HL-60 (cell line): ENCODE measurements around the gene RPSA.

ENCODE experiments used
- TF ChIP-seq, protein P1 (sequence below): IDR thresholded peaks from one replicate; pipeline ENCODE4 v1.5.1; 2011; ENCODE audit warnings: low read length, control low read depth, inconsistent platforms; ENCODE audit not compliant: insufficient read depth
- TF ChIP-seq, protein P2 (sequence below): IDR thresholded peaks from 2 replicates; pipeline ENCODE4 v1.6.1; 2012; ENCODE audit warnings: low read depth; ENCODE audit not compliant: insufficient replicate concordance

DNA sequence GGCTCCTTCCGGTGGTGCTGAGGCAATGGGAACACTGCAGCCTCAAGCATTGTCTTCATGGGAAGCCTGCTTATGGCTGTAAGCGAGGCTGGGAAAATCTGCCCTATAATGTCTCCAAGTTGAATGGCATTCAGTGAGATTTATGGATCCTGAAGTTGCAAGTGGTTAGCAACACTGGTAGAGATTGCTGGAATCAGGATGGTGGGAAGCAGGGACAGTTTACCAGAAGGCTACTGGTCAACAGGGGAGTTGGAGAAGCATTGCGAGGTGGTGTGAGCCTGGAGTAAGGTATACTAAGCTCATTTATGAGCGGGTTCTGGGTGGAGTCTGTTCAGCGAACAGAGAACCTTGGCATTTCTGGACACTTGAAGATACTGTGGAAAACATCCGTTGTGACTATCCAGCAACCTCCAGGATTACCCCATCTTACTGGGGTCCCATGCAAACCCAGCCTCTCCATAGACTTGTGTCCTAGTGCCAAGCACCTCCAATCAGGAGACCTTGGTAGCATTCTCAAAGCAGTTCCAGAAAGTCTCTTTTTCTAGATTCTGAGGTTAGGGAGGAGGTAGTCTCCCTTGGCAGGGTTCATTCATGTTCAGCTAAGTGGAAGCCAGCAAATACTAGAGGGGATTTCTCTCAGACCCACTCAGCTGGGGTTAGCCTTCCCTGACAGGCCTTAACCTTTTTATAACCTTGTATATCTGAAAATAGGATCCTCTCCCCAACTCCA lies 7.3 kb downstream of the RPSA start:
- TF ChIP-seq, protein P1, sequence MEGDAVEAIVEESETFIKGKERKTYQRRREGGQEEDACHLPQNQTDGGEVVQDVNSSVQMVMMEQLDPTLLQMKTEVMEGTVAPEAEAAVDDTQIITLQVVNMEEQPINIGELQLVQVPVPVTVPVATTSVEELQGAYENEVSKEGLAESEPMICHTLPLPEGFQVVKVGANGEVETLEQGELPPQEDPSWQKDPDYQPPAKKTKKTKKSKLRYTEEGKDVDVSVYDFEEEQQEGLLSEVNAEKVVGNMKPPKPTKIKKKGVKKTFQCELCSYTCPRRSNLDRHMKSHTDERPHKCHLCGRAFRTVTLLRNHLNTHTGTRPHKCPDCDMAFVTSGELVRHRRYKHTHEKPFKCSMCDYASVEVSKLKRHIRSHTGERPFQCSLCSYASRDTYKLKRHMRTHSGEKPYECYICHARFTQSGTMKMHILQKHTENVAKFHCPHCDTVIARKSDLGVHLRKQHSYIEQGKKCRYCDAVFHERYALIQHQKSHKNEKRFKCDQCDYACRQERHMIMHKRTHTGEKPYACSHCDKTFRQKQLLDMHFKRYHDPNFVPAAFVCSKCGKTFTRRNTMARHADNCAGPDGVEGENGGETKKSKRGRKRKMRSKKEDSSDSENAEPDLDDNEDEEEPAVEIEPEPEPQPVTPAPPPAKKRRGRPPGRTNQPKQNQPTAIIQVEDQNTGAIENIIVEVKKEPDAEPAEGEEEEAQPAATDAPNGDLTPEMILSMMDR, result no peak
- TF ChIP-seq, protein P2, sequence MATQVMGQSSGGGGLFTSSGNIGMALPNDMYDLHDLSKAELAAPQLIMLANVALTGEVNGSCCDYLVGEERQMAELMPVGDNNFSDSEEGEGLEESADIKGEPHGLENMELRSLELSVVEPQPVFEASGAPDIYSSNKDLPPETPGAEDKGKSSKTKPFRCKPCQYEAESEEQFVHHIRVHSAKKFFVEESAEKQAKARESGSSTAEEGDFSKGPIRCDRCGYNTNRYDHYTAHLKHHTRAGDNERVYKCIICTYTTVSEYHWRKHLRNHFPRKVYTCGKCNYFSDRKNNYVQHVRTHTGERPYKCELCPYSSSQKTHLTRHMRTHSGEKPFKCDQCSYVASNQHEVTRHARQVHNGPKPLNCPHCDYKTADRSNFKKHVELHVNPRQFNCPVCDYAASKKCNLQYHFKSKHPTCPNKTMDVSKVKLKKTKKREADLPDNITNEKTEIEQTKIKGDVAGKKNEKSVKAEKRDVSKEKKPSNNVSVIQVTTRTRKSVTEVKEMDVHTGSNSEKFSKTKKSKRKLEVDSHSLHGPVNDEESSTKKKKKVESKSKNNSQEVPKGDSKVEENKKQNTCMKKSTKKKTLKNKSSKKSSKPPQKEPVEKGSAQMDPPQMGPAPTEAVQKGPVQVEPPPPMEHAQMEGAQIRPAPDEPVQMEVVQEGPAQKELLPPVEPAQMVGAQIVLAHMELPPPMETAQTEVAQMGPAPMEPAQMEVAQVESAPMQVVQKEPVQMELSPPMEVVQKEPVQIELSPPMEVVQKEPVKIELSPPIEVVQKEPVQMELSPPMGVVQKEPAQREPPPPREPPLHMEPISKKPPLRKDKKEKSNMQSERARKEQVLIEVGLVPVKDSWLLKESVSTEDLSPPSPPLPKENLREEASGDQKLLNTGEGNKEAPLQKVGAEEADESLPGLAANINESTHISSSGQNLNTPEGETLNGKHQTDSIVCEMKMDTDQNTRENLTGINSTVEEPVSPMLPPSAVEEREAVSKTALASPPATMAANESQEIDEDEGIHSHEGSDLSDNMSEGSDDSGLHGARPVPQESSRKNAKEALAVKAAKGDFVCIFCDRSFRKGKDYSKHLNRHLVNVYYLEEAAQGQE, result no peak
